HepG2 (cell line): ENCODE data around the gene AFTPH. TPM values are rescaled to one million over a fixed set of nuclear protein-coding genes. Genes with fewer than 3 reads are reported as not detected.
A peak's percentile ranks its signal among the peaks of the same experiment; 100 is the strongest.

ENCODE experiments used
- ARID5B ChIP-seq: IDR thresholded peaks from 2 replicates; pipeline ENCODE4 v1.4.0; 2020; ENCODE audit warnings: mild to moderate bottlenecking, missing genetic modification reagents
- ATF1 ChIP-seq: IDR thresholded peaks from 2 replicates; pipeline ENCODE4 v1.6.1; 2016; ENCODE audit warnings: mild to moderate bottlenecking, control low read depth
- ATF6 ChIP-seq: sonication (generic); formaldehyde crosslinking; conservative IDR thresholded peaks from 2 replicates; pipeline ENCODE4 v1.4.0; 2020; ENCODE audit warnings: missing genetic modification reagents
- ELF3 ChIP-seq: IDR thresholded peaks from 2 replicates; pipeline ENCODE4 v1.6.1; 2016; ENCODE audit warnings: missing genetic modification reagents, missing compliant biosample characterization
- GATAD2A ChIP-seq: IDR thresholded peaks from 2 replicates; pipeline ENCODE4 v1.6.1; 2016
- ONECUT2 ChIP-seq: sonication (generic); formaldehyde crosslinking; IDR thresholded peaks from 2 replicates; pipeline ENCODE4 v1.4.0; 2020; ENCODE audit warnings: missing genetic modification reagents
- PPARG ChIP-seq: conservative IDR thresholded peaks from 2 replicates; pipeline ENCODE4 v1.6.1; 2016; ENCODE audit warnings: missing biosample characterization, missing genetic modification reagents
- RAD21 ChIP-seq: fragments of 450-650 bp; formaldehyde crosslinking; IDR thresholded peaks from 2 replicates; pipeline ENCODE4 v1.5.0; 2020; ENCODE audit warnings: mild to moderate bottlenecking
- RBM39 ChIP-seq: fragments of 200-400 bp; formaldehyde crosslinking; IDR thresholded peaks from one replicate; pipeline ENCODE4 v1.6.1; 2018; ENCODE audit warnings: antibody characterized with exemption, mild to moderate bottlenecking, low read depth, low read length; ENCODE audit not compliant: poor library complexity, severe bottlenecking
- RXRB ChIP-seq: IDR thresholded peaks from 2 replicates; pipeline ENCODE4 v1.6.1; 2016; ENCODE audit warnings: borderline replicate concordance, missing genetic modification reagents, missing compliant biosample characterization
- TFAP4 ChIP-seq: sonication (generic); IDR thresholded peaks from 2 replicates; pipeline ENCODE4 v1.6.1; 2016; ENCODE audit warnings: low read depth, borderline replicate concordance
- TGIF2 ChIP-seq: IDR thresholded peaks from 2 replicates; pipeline ENCODE4 v1.6.1; 2016; ENCODE audit warnings: control low read depth, missing compliant biosample characterization
- ZBTB25 ChIP-seq: IDR thresholded peaks from 2 replicates; pipeline ENCODE4 v1.6.1; 2018; ENCODE audit warnings: missing genetic modification reagents
- ZMAT5 ChIP-seq: sonication (generic); formaldehyde crosslinking; IDR thresholded peaks from 2 replicates; pipeline ENCODE4 v1.5.0; 2020; ENCODE audit warnings: mild to moderate bottlenecking, low read depth, missing genetic modification reagents, borderline replicate concordance
- ZNF264 ChIP-seq: sonication (generic); formaldehyde crosslinking; IDR thresholded peaks from 2 replicates; pipeline ENCODE4 v1.4.0; 2020; ENCODE audit warnings: missing genetic modification reagents
- ZNF317 ChIP-seq: sonication (generic); formaldehyde crosslinking; IDR thresholded peaks from 2 replicates; pipeline ENCODE4 v1.5.0; 2020; ENCODE audit warnings: mild to moderate bottlenecking, missing genetic modification reagents
- ZNF567 ChIP-seq: sonication (generic); formaldehyde crosslinking; IDR thresholded peaks from 2 replicates; pipeline ENCODE4 v1.8.1; 2023; ENCODE audit warnings: mild to moderate bottlenecking, missing genetic modification reagents, borderline replicate concordance
- ZNF614 ChIP-seq: IDR thresholded peaks from 2 replicates; pipeline ENCODE4 v1.6.1; 2018; ENCODE audit warnings: missing biosample characterization, missing genetic modification reagents, inconsistent platforms, borderline replicate concordance
- ZSCAN29 ChIP-seq: sonication (generic); formaldehyde crosslinking; conservative IDR thresholded peaks from 2 replicates; pipeline ENCODE4 v1.4.0; 2020; ENCODE audit warnings: mild to moderate bottlenecking, missing genetic modification reagents
- polyA plus RNA-seq, 8 experiments: library from polyadenylated mRNA; depleted of rRNA in 3 of 8; stranded (reverse) in 7 of 8; unstranded in 1 of 8; fragments of >200 nt; fragmentation: Illumina TruSeq in 4 of 8; extraction: Trizol in 4 of 8; gene quantifications; 2 replicates each; pipeline versions ENCODE4 v1.2.1 to v1.2.3, GENCODE V29; 2011 to 2016; ENCODE audit warnings: low read depth in 4 of 8, missing spikeins in 1 of 8, mixed read lengths in 1 of 8; ENCODE audit not compliant: insufficient read depth in 1 of 8
- total RNA-seq, 5 experiments: library from RNA; depleted of rRNA; stranded (reverse); fragments of >200 nt; fragmentation: Illumina TruSeq; extraction: Trizol; gene quantifications; 2 replicates each; pipeline ENCODE4 v1.2.3, GENCODE V29; 2016; ENCODE audit warnings: low read depth in 1 of 5

The AFTPH gene
- total and polyA plus RNA-seq, 2 of the 13 experiments (the other 11 are each of a cell fraction or from before 2014, with no cell fraction given), result 27.5 to 36.8 TPM

- TF ChIP-seq ARID5B (CRISPR knock-in tag) (peak; percentile 51; the same call in 1 of the 2 replicates), ONECUT2 (peak; percentile 70), ZBTB25 (peak; percentile 53), RAD21 (CRISPR knock-in tag) (peak; percentile 65; the same call in 1 of the 2 replicates), ATF6 (CRISPR knock-in tag) (no peak), ZNF567 (CRISPR knock-in tag) (no peak), ELF3 (0 out of 2 replicates have a peak, but pooled peaks have one; percentile 26), ZNF614 (peak; percentile 30; the same call in 1 of the 2 replicates), RXRB (CRISPR knock-in tag) (0 out of 2 replicates have a peak, but pooled peaks have one; percentile 27), RBM39 (no peak), ZSCAN29 (CRISPR knock-in tag) (0 out of 2 replicates have a peak, but pooled peaks have one; percentile 27), ZNF317 (CRISPR knock-in tag) (0 out of 2 replicates have a peak, but pooled peaks have one; percentile 17), ZMAT5 (CRISPR knock-in tag) (no peak), ATF1 (CRISPR knock-in tag) (0 out of 2 replicates have a peak, but pooled peaks have one; percentile 45), TFAP4 (no peak), ZNF264 (no peak), GATAD2A (CRISPR knock-in tag) (peak; percentile 69; the same call in 1 of the 2 replicates), PPARG (CRISPR knock-in tag) (0 out of 2 replicates have a peak, but pooled peaks have one; percentile 40), TGIF2 (0 out of 2 replicates have a peak, but pooled peaks have one; percentile 67)
These were observed 1.2 kb upstream of the AFTPH start (continued) for GRCh38 chr2:64522843-64523428.
